Liver (tissue), 9 donors: ENCODE measurements around the gene SH3PXD2B. TPM values are rescaled to one million over a fixed set of nuclear protein-coding genes. Genes with fewer than 3 reads are reported as not detected.

Experiments
- DNase-seq: peaks from one replicate; pipeline ENCODE4 v3.0.0-alpha.2; 2017; ENCODE audit warnings: low spot score
- H3K27ac ChIP-seq, 2 donors: one replicate each; pipeline ENCODE4 v1.7.0; 2013; ENCODE audit warnings: inconsistent platforms in 2 of 2, low read length in 2 of 2, control low read depth in 1 of 2, low read depth in 1 of 2, mild to moderate bottlenecking in 1 of 2
- H3K27me3 ChIP-seq, 4 donors: one replicate each; pipeline versions ENCODE4 v1.6.1 to v1.7.0; 2013; ENCODE audit warnings: low read length in 3 of 4, inconsistent platforms in 1 of 4, mild to moderate bottlenecking in 1 of 4, moderate library complexity in 1 of 4; ENCODE audit not compliant: control insufficient read depth in 4 of 4, insufficient read depth in 4 of 4
- H3K36me3 ChIP-seq, 4 donors: one replicate each; pipeline versions ENCODE4 v1.6.1 to v1.7.0; 2013; ENCODE audit warnings: low read length in 3 of 4, mild to moderate bottlenecking in 3 of 4, low read depth in 1 of 4, moderate library complexity in 1 of 4; ENCODE audit not compliant: control insufficient read depth in 4 of 4, insufficient read depth in 3 of 4
- H3K4me1 ChIP-seq, 4 donors: one replicate each; pipeline versions ENCODE4 v1.6.1 to v1.7.0; 2013; ENCODE audit warnings: low read length in 3 of 4, mild to moderate bottlenecking in 3 of 4, moderate library complexity in 1 of 4; ENCODE audit not compliant: control insufficient read depth in 4 of 4, insufficient read depth in 4 of 4
- H3K4me3 ChIP-seq, 3 donors: one replicate each; pipeline versions ENCODE4 v1.6.1 to v1.7.0; 2013; ENCODE audit warnings: low read length in 3 of 3, control low read depth in 1 of 3, low read depth in 1 of 3, mild to moderate bottlenecking in 1 of 3
- H3K9ac ChIP-seq, 2 donors: one replicate each; pipeline ENCODE4 v1.7.0; 2013; ENCODE audit warnings: low read length in 2 of 2, mild to moderate bottlenecking in 2 of 2, moderate library complexity in 2 of 2, control low read depth in 1 of 2, low read depth in 1 of 2
- H3K9me3 ChIP-seq, 4 donors: one replicate each; pipeline versions ENCODE4 v1.6.1 to v1.7.0; 2013; ENCODE audit warnings: low read length in 3 of 4; ENCODE audit not compliant: control insufficient read depth in 4 of 4
- ATF3 ChIP-seq: IDR thresholded peaks from 2 replicates; pipeline ENCODE4 v1.6.1; 2016; ENCODE audit warnings: antibody characterized with exemption
- EGR1 ChIP-seq, 2 donors: IDR thresholded peaks; 2 replicates each; pipeline ENCODE4 v1.6.1; 2016 to 2018; ENCODE audit warnings: antibody characterized with exemption in 2 of 2, low read depth in 2 of 2
- FOXA1 ChIP-seq: IDR thresholded peaks from 2 replicates; pipeline ENCODE4 v1.6.1; 2016; ENCODE audit warnings: antibody characterized with exemption
- FOXA2 ChIP-seq: IDR thresholded peaks from 2 replicates; pipeline ENCODE4 v1.6.1; 2016; ENCODE audit warnings: antibody characterized with exemption
- GABPA ChIP-seq, 2 donors: IDR thresholded peaks in 1 of 2; conservative IDR thresholded peaks in 1 of 2; 2 replicates each; pipeline ENCODE4 v1.6.1; 2016; ENCODE audit warnings: antibody characterized with exemption in 2 of 2, mild to moderate bottlenecking in 1 of 2, moderate library complexity in 1 of 2
- HNF4A ChIP-seq, 2 donors: conservative IDR thresholded peaks; 2 replicates each; pipeline ENCODE4 v1.6.1; 2016; ENCODE audit warnings: antibody characterized with exemption in 2 of 2, mild to moderate bottlenecking in 2 of 2
- HNF4G ChIP-seq: IDR thresholded peaks from 2 replicates; pipeline ENCODE4 v1.6.1; 2016; ENCODE audit warnings: antibody characterized with exemption
- JUND ChIP-seq, 2 donors: IDR thresholded peaks; 2 replicates each; pipeline ENCODE4 v1.6.1; 2016; ENCODE audit warnings: antibody characterized with exemption in 2 of 2
- NR2F2 ChIP-seq: IDR thresholded peaks from 2 replicates; pipeline ENCODE4 v1.6.1; 2016; ENCODE audit warnings: antibody characterized with exemption
- RAD21 ChIP-seq, 2 donors: IDR thresholded peaks; 2 replicates each; pipeline ENCODE4 v1.6.1; 2016; ENCODE audit warnings: antibody characterized with exemption in 2 of 2, mild to moderate bottlenecking in 2 of 2
- REST ChIP-seq: IDR thresholded peaks from 2 replicates; pipeline ENCODE4 v1.6.1; 2016; ENCODE audit warnings: antibody characterized with exemption, mild to moderate bottlenecking
- RXRA ChIP-seq, 2 donors: IDR thresholded peaks; 2 replicates each; pipeline ENCODE4 v1.6.1; 2017 to 2018; ENCODE audit warnings: antibody characterized with exemption in 2 of 2, mild to moderate bottlenecking in 1 of 2
- SP1 ChIP-seq: IDR thresholded peaks from 2 replicates; pipeline ENCODE4 v1.6.1; 2018; ENCODE audit warnings: antibody characterized with exemption, mild to moderate bottlenecking
- TAF1 ChIP-seq: conservative IDR thresholded peaks from 2 replicates; pipeline ENCODE4 v1.6.1; 2016; ENCODE audit warnings: antibody characterized with exemption, mild to moderate bottlenecking
- YY1 ChIP-seq: IDR thresholded peaks from 2 replicates; pipeline ENCODE4 v1.6.1; 2016; ENCODE audit warnings: antibody characterized with exemption, mild to moderate bottlenecking
- ZBTB33 ChIP-seq: IDR thresholded peaks from 2 replicates; pipeline ENCODE4 v1.6.1; 2016; ENCODE audit warnings: antibody characterized with exemption
- WGBS: extraction: QIAGEN DNeasy Blood & Tissue Kit; methylation state at CpG from one replicate; pipeline ENCODE4 v1.1.7; 2013; 5-methylcytosine and 5-hydroxymethylcytosine counted together
- polyA plus RNA-seq, 2 donors: library from polyadenylated mRNA; stranded (reverse) in 1 of 2; unstranded in 1 of 2; fragments of 200-250 nt in 1 of 2; fragments of >200 nt in 1 of 2; fragmentation: Nextera tagmentation in 1 of 2; extraction: Ambion mirVana in 1 of 2; gene quantifications; one replicate each; pipeline versions ENCODE4 v1.2.1 to v1.2.3, GENCODE V29; 2013 to 2015
- total RNA-seq, 2 donors: library from RNA; depleted of rRNA; stranded (reverse); fragments of >200 nt; gene quantifications; one replicate each; pipeline ENCODE4 v1.2.3, GENCODE V29; 2014
- TF ChIP-seq, protein P1 (sequence below): fragments of 150-350 bp; IDR thresholded peaks from 2 replicates; pipeline ENCODE4 v1.5.1; 2017; ENCODE audit warnings: improper control_type of control experiment, low read depth, low read length; ENCODE audit not compliant: missing input control
- TF ChIP-seq, protein P2 (sequence below): IDR thresholded peaks from 2 replicates; pipeline ENCODE4 v1.6.1; 2016; ENCODE audit warnings: antibody characterized with exemption
- donor health status: healthy.
- donor health status: healthy.
- donor health status: healthy.
- donor health status: healthy.
- donor health status: healthy.

Gene SH3PXD2B
- total and polyA plus RNA-seq, 4 donors, result 1.1 to 3.3 (median 2.2) TPM

DNA sequence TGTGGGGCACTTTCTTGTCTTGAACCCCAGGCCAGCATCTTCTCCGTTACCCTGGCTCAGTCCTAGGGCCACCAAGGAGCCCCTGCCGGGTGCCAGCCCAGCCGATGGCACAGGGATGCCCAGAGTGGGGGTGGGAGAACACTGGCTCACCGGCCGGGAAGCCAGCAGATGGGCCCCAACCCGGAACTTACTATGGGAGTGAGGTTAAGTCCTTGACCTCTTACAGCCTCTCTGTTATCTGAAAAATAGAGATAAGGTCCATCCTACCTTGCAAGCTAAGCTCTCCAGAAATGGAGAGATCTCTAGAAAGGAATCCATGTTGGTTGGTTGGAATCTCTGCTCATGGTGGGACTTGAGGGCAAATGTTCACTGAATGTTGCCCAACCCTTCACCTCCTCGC lies 20.8 kb downstream of the SH3PXD2B start:
- Histone ChIP-seq H3K36me3 (no peaks in the 10 kb centered on the region), H3K27me3 (no peaks in the 10 kb centered on the region), H3K27ac (no peak overlapping the region), H3K4me1 (no peaks in the 10 kb centered on the region), H3K9ac (no peak overlapping the region), H3K9me3 (no peaks in the 10 kb centered on the region), H3K4me3 (no peak overlapping the region)
- WGBS, result 92% methylated on average over 7 of the region's 7 CpGs
- no peak for DNase-seq
- no peak for TF ChIP-seq FOXA2
- TF ChIP-seq SP1, result no peak
- TF ChIP-seq JUND (IDR thresholded peaks at IDR 0.05), result no peak
- TF ChIP-seq REST, result no peak
- no peak for TF ChIP-seq YY1
- TF ChIP-seq HNF4A (conservative IDR thresholded peaks at IDR 0.05), result no peak
- no peak for TF ChIP-seq RAD21 (IDR thresholded peaks at IDR 0.05)
- no peak for TF ChIP-seq HNF4G
- TF ChIP-seq FOXA1, result no peak
- TF ChIP-seq, protein P1, sequence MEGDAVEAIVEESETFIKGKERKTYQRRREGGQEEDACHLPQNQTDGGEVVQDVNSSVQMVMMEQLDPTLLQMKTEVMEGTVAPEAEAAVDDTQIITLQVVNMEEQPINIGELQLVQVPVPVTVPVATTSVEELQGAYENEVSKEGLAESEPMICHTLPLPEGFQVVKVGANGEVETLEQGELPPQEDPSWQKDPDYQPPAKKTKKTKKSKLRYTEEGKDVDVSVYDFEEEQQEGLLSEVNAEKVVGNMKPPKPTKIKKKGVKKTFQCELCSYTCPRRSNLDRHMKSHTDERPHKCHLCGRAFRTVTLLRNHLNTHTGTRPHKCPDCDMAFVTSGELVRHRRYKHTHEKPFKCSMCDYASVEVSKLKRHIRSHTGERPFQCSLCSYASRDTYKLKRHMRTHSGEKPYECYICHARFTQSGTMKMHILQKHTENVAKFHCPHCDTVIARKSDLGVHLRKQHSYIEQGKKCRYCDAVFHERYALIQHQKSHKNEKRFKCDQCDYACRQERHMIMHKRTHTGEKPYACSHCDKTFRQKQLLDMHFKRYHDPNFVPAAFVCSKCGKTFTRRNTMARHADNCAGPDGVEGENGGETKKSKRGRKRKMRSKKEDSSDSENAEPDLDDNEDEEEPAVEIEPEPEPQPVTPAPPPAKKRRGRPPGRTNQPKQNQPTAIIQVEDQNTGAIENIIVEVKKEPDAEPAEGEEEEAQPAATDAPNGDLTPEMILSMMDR, result no peak
- TF ChIP-seq ZBTB33, result no peak
- TF ChIP-seq NR2F2, result no peak
- no peak for TF ChIP-seq TAF1
- TF ChIP-seq, protein P2, sequence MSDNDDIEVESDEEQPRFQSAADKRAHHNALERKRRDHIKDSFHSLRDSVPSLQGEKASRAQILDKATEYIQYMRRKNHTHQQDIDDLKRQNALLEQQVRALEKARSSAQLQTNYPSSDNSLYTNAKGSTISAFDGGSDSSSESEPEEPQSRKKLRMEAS, result no peak
- no peak for TF ChIP-seq ATF3
- TF ChIP-seq GABPA (IDR thresholded peaks at IDR 0.05 in 1 of 2, conservative IDR thresholded peaks at IDR 0.05 in 1 of 2), result no peak
- TF ChIP-seq EGR1 (IDR thresholded peaks at IDR 0.05; ENCODE audit: low read depth in 2 of 2), result no peak
- TF ChIP-seq RXRA (IDR thresholded peaks at IDR 0.05), result no peak

- no peaks in the 10 kb centered on the region for H3K4me1 ChIP-seq
- TF ChIP-seq, protein P1, result no peak
- TF ChIP-seq HNF4G (no peak), FOXA1 (no peak), SP1 (no peak), GABPA (IDR thresholded peaks at IDR 0.05 in 1 of 2, conservative IDR thresholded peaks at IDR 0.05 in 1 of 2) (no peak)
- DNase-seq, result no peak
- no peaks in the 10 kb centered on the region for H3K9me3 ChIP-seq
- H3K27ac ChIP-seq, result no peak overlapping the region
- WGBS, result 95% methylated on average over 3 of the region's 3 CpGs
- H3K36me3 ChIP-seq, result no peaks in the 10 kb centered on the region
- no peak overlapping the region for H3K9ac ChIP-seq
- no peaks in the 10 kb centered on the region for H3K27me3 ChIP-seq
- no peak overlapping the region for H3K4me3 ChIP-seq
Observed at GRCh38 chr5:172433071-172433470, 21.3 kb downstream of the SH3PXD2B start.
